ENCODE measurements around the gene EPS15. TPM values are rescaled to one million over a fixed set of nuclear protein-coding genes. Genes with fewer than 3 reads are reported as not detected.

EPS15 gene
- total RNA-seq, 2 donors from 2014 or later = 82.3 to 97.3 TPM

Other genes starting within 250 kb of the EPS15 start
- under 1 TPM in 1 of 2 donors, not detected in 1; 0.78 TPM for gene TTC39A, start 188.7 kb downstream of the EPS15 start, total RNA-seq
- gene OSBPL9, start 97.8 kb upstream of the EPS15 start, total RNA-seq = 10 to 100 TPM; 55.6 to 55.7 TPM

Data from natural killer cell treated with Interleukin-12 subunit alpha and Interleukin-12 subunit beta and Interleukin-15 and Interleukin-18, amount 100 ng/mL, for 72 hours (primary cell).